GF-D8 (cell line): ENCODE data around the gene ACCS.

Experiments
- DNase-seq: peaks from one replicate; lab custom pipeline; 2025; lab: John Stamatoyannopoulos, UW

ACCS gene, protein sequence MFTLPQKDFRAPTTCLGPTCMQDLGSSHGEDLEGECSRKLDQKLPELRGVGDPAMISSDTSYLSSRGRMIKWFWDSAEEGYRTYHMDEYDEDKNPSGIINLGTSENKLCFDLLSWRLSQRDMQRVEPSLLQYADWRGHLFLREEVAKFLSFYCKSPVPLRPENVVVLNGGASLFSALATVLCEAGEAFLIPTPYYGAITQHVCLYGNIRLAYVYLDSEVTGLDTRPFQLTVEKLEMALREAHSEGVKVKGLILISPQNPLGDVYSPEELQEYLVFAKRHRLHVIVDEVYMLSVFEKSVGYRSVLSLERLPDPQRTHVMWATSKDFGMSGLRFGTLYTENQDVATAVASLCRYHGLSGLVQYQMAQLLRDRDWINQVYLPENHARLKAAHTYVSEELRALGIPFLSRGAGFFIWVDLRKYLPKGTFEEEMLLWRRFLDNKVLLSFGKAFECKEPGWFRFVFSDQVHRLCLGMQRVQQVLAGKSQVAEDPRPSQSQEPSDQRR

DNA sequence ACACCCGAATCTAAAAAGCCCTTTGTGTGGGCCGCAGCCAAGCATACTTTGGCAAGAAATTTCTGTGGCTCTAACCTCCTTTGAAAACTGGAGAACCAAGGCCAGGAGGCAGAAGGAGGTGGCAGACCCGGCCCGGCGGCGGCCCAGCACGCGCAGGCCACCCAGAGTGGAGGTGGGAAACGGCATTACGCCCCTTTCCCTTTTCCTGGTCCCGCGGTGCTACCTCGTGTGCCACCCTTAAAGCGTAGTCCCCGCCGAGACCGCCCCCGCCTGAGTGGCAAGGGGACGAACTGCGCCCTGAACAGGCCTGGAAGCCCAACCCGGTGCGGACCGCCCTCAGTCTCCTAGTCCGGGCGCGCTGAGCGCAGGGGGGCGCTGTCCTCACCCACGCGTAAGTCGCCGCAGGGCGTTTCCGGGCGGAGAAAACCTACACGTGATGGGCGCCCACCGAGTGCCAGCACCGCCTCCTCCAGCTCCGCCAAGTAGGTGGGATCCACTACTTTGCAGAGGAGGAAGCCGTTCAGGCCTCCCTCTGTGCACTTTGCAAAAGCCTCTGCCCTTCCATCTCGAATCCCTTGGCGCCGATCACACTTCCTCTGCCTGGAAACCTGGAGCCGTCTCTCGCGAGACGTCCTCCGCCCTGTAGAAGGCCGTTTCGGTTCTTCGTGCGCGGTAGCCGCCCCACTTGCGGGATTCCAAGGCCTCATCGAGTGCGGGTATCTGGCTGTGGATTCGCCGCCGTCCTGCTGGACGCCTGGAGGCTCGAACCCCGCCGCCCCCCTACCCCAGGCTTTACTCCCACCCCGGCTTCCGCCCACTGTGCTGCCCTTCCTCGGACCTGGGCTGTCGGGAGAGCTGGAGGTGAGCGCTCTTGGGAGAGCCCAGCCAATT is at the start of gene ACCS:
Gene ACCS (plus strand): TSS at position 430 of the 891 bp plus-strand sequence. CDS start 1,358 bp downstream, outside the sequence.
- DNase-seq: peak; percentile 73

DNA sequence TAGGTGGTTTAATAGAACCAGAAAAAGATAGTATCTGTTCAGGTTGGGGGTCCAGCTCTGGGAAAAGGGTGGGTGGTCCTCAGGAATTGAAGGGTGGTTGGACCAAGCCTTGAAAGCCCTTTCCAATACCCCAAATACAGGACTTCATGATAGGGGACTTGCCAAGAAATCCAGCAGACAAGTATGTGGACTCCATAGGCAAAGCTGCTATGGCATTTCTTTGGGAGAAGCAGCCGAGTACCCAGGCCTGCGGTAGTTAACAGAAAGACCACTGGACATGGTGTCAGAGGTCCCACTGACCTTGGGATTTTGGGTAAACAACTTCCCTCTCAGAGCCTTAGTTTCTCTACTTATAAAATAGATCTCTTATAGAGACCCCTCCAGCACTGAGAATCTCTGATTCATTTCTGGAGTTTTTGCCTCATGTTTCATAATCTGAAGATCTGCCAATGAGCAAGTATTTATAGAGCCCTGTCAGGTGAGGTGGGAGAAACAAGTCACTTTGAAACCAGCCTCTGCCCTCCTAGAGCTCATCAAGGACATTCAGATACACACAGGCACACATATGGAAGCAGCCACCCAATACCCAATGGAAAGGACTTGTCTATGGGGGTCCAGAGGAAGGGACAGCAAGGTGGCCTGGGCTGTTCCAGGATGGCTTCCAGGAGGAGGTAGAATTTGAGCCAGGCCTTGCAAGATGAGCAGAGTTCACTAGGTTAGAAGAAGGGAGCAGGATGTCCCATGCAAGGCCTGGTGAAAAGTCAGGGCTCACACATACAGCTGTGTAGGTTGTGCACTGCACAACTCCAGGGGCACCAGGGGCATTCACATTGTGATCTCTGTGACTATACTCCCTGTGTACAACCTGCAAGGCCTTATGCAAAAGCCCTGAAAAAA is 49.3 kb upstream of the ACCS start:
- DNase-seq: no peak

DNA sequence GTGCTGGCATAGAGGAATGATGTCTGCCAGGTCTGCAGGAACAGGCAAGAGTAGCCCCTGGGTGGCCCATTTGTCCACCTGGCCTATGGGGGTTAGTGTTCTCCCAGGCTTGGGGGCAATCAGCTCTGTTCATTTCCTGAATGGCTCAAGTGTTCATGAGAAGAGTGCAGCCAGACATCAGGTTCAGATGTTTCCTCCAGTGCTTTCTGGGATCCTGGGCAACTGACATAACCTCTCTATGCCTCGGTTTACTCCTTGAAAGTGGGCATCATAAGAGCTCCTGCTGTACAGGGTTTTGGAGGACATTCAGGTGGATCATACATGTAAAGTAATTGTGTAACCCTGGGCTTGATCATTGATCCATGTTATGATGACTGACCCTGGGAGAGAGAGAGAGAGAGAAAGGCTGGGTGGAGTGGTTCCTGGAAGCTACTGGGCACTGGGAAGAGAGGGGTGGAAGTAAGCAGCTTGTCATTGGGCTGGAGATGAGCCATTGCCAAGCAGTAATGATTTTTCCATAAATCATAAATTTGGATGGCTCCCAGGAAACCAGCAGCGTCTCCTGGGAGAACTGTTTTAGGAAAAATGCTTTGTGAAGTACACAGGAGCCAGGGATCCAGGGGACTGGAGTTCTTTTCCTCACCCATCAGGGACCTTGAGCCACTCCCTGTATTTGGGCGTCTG is 48.5 kb upstream of the ACCS start:
- no peak for DNase-seq

DNA sequence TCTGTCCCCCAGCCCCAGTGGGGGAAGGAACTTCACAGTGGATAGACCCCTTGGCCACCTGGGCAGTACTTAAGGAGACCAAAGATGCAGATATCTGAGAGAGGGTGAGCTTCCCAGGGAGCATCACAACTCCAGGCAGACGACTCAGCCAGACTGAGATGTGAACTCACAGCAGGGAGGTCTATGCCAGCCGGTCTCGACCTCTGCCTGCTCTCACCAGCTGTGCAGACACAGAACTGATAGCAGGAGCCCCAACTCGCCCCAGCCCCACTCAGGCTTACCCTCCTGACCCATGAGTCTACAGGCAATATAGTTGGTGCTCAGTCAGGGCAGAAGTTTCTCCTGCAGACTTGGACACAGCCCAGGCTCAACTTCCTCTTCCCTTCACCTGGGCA is 47.9 kb upstream of the ACCS start:
- no peak for DNase-seq

DNA sequence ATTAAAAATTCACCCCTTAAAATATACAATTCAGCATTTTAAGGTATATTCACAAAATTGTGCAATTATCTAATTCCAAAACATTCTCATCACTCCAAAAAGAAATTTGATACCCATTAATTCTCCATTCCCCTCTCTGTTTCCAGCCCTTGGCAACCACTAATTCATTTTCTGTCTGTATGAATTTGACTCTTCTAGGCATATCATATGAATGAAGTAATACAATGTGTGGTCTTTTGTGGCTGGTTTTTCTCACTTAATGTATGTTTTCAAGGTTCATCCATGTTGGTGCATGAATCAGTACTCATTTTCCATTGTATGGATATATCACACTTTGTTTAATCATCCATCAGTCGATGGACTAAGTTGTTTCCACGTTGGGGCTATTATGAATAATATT is 47.2 kb upstream of the ACCS start:
- DNase-seq: no peak

DNA sequence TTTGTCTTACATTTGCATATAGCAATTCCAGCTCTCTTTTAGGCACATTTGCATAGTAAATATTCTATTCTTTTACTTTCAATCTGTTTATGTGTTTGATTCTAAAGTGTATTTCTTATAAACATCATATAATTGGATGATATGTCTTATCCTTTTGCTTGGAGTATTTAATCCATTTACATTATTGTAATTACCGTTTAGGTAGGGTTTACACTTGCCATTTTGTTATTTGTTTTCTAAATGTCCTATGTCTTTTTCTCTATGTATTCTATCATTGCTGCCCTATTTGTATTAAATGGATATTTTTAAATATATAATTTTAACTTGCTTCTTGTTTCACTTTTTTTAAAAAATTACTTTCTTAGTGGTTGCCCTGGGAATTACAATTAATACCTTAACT is 41.1 kb upstream of the ACCS start:
- DNase-seq: no peak

DNA sequence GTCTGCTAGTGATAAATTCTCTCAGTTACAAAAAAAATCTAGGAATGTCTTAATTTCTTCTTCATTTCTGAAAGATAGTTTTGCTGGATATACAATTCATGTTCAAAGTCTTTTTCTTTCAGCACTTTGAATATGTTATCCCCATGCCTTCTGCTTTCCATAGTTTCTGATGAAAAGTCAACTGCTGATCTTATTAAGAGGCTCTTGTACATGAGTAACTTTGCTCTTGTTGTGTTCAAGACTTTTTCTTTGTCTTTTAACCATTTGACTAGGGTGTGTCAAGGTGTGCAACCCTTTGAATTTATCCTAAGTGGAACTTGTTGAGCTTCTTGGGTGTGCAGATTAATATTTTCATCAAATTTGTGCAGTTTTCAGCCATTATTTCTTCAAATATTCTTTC is 40.3 kb upstream of the ACCS start:
- no peak for DNase-seq

DNA sequence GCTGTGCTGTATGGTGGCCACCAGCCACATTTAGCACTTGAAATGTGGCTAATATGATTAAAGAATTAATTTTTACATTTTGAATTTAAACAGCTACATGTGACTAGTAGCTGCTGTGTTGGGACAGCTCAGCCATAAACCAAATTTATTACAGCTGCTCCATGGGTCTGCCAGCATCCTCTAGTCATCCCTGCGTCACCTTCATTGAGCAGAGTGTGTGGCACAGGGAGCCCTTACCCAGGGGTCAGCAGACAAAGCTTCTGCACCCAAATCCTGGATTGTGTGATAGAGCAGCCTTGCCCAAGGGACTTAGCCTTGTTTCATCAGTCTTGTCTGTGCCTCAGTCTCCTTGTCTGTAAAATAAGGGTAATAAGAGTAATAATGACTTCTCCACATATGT is 37.7 kb upstream of the ACCS start:
- no peak for DNase-seq

DNA sequence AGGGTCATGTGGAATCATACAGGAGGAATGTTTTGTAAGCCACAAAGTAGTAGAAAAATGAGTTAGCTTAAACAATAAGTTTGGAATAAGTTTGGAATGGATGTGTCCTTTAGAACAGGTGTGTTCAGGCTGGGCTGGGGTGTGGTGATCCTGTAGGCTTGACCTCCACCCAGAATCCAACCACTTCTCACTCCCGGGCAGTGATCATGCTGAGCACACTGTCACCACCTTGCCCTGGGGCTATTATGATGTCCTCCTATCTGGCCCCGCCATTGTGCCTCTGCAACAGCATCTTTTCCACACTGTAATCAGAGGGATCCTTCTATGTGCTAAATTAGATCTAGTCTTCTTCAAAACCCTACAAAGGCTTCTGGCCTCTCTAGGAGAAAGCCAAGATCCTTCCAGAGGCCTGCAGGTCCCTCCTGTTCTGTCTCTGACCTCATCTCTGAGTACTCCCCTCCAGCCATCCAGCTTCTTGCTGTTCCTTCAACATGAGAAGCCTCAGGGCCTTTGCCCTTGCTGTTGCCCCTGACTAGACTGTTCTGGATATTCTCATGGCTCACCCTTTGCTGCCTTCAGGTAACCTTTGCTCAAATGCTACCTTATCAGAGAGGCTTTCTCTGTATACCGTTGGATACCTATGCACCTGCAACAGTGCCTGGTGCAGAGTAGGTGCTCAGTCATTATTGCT is 37.1 kb upstream of the ACCS start:
- DNase-seq: no peak

DNA sequence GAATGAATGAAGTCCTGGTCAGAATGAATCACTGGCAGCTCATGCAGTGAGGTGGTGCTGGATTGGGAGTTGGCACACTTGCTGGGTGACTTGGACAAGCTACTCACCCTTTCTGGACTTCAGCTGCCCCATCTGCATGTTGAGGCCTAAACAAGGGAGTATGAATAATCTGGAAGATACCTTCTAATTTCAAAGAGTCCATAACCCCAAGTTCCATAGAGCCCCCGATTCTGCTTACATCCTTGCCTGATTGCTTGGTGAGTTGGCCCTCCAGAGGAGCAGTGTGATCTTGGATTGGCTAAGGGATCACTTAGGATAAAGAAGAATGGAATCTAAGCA is 36.6 kb upstream of the ACCS start:
- DNase-seq: no peak

DNA sequence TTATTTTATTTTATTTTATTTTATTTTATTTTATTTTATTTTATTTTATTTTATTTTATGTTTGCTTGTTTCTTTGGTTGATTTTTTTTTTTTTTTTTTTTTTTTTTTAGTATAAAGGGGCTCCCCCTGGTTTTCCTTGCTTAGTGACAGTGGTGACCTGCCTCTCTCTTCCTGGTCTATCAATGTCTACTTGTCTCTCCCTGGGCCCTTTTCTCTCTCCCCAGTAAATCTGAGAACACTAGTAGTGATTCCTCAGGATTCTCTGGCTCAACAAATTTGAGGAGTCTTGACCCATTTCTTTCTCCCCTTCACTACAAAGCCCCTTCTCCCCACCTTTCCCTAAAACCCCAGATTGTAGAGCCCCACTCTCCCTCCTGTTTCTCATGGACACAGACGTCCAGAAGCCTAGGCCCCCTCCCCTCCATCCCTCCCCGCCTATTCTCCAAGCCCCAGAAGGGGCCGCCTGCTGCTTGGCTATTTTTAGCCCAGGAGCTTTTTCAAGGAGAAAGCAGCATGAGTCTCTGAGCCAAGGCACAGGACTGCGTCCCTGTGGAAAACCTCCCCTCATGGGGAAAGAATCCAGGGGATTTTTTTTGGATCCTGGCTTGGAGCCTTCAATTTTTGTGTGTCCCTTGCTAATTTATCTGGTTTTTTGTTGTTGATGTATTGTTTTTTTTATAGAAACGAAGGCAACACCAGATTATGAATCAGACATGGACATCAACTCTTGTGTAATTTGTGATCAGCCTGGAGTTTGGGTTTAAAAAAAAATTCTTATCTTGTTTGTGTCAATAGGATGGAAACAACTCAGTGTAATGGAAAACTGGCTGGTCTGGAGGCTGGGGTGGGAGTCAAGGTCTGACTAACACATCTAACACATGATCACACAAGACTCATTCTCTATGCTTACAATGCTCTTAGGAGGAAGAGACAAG is 35.8 kb upstream of the ACCS start:
- no peak for DNase-seq

DNA sequence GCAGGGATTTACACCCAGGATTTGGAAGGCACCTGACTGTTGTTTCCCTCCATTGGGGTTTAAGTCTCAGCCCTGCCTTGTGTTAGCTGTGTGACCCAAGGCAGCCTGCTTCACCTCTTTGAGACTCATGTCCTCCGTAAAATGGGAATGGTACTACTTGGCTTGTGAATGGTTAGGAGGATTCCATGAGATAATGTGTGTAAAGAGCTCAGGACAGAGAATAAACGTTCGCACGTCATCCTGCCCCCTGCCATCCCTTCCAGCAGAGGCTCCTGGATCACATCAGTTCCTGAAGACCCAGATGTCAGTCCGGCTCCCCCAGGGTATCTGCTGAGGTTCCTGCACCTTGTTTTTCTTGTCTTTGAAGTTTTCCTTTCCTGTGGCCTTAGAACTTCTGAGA is 35.1 kb upstream of the ACCS start:
- DNase-seq: no peak

DNA sequence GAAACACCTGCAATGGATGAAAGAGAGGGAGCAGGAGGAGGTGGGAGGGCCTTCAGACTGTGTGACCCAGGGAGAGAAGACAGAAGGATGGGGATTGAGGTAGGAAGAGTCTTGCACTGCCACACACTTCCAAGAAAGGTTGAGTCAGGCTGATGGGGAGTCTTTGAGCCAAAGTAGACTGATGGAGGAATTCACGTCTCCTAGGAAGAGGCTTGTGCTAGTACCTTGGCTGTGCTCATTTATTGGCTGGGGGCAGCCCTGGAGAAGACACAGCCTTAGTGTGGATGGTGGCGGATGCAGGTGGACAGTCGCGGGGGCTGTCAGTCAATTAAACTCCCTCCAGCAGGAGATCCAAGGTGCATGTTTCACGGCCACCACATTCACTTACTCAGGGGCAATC is 34.5 kb upstream of the ACCS start:
- no peak for DNase-seq

DNA sequence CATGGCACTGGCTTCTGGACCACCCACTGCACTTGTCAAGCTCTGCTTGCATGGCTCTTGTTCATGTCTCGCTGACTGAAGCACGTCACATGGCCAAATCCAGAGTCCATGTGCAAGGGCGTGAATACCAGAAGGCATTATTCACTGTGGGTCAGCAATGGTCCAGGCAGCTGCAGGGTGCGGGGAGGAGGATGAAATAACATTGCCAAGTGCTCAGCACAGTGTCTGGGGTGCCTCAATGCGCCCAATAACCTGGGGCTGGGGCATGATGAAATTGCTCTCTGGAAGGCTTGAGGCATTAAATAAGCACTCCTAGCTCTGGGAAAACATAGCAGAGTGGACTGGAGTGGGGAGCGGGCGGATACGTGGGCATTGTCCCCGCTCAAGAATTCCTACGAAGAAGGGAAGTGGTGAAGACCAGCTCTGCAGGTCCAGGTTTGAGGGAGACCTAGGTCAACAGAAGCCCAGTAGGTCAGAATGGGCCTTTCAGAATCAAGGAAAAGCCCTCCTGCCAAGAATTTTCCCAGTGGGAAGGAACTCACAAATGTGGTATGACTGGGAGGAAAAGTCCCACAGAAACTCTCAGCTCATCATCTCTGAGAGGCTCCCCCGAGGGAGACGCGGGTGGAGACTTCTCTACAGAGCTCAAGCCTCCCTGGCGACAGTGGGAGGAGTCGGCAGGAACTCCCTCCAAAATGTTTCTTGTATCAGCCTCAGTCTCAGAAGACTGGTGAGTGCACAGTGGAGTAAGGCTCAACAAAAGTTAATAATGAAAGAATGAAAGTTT is 33.6 kb upstream of the ACCS start:
- no peak for DNase-seq

DNA sequence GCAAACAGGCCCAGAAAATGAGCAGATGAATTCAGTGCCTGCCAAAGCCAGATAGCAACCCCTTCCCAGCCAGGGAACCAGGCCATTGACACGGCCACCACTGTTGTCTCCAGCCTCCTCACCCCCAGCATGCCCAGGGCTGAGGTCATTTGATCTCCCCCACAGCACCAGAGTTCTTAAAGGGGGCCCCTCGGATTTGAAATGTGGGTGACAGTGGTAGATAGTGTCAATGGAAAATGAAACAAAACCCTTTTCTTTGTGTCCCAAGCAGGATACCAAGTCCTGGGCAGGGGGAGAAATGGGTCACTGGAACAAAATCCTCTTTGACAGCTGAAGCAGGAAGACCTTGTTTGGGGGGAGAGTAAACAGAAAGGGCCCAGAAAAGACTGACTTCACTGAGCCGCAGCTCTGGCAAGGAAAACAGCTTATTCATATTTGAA is 32.6 kb upstream of the ACCS start:
- DNase-seq: no peak

DNA sequence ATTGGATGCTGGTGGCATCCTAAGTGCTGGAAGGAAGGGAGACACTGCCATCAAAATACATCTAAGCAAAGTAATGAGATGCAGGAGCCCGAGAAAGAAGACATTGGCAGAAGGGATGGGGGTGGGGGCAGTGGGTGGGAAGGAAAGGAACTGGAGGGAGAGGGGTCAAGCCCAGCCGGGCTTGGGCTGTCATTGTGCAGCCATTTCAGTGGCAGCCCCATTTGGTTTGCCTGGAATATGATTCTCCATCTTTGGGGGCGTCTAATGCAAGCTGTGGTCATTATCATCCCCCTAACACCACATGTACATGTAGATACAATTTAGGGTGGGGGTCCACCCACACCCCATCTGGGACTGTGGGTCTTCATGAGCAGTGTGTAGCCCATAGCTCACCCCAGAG is 32.2 kb upstream of the ACCS start:
- no peak for DNase-seq

DNA sequence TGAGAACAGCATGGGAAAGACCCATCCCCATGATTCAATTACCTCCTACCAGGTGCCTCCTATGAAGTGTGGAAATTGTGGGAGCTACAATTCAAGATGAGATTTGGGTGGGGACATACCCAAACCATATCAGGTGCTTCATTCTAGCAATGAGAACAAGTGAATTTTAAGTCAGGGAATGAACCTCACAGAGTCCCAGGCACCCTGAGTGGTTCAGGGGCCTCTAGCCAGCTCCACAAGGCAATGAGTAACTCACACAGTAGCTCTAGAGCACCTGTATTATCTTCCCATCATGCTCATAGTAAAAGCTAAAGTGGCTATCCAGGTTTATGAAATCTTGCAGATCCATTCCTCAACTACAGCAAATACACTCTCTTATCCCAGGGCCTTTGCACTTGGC is 31.4 kb upstream of the ACCS start:
- DNase-seq: no peak

DNA sequence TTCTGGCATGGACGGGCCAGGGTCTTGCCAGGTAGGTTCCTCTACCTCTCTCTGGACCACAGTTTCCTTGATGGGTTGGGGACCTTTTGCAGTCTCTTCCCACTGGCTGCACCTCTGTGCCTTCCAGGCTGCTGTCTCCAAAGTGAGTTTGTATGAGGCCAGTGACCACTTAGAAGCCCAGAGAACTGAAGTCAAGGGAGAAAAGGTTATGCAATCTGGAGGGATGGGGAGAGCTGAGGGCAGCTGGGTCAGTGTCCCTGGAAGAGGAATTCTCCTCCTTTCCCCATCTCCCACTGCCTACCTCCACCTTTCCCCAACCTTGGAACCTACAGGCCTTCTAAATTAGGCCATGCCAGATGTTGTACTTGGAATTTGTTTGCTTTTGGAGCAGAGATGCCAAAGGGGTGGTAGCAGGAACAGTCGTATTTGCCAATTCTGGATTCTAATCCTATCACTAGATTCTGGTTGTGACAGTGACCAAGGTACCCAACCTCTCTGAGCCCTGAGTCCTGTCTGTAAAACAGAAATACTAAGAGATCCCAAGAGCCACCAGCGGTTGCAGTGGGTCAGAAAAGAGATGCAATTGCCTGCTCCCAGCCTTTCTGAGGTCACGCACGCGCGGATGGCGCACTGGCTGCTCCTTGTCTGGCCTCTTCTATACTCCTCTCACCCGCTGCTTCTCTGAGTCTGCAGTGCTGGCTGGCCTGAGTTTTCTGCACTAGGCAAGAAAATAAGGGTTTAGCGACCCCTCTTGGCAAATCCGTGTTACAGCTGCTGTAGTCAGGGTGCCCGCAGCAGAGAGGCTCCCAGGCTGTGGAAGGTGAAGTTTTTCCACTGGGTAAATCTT is 29.0 kb upstream of the ACCS start:
- DNase-seq: no peak
